T-helper 2 cell treated with Interferon-gamma antibody and Interleukin-4, amounts not matched to agents 100 ng/mL and 5 ng/mL, for 36 hours (primary cell): ENCODE measurements around the gene EPB41L5. TPM values are rescaled to one million over a fixed set of nuclear protein-coding genes. Genes with fewer than 3 reads are reported as not detected.
"Not testable (repeated sequence)": the region's sequence is repeated elsewhere in the genome, so short reads cannot be mapped to it uniquely, and the experiment has no call there.

Experiments used
- intact Hi-C: fragments of 100-400 bp; cut with micrococcal nuclease; formaldehyde crosslinking; loops from one replicate; pipeline ENCODE4 v1.15.1; 2023
- total RNA-seq: library from RNA; stranded (reverse); gene quantifications from 2 replicates; pipeline ENCODE4 v1.2.3, GENCODE V29; 2022

Gene EPB41L5
- total RNA-seq, 1 donor from 2014 or later: 1.8 TPM

GRCh38 chr2:120091436-120091835, 78.6 kb downstream of the EPB41L5 start:
- intact Hi-C loops: no loop called here

GRCh38 chr2:120094795-120095194, 81.9 kb downstream of the EPB41L5 start:
- intact Hi-C loops: no loop called here

- intact Hi-C loops: loop anchor here (10.0 kb wide), 1 partner anchor 454 kb away; no protein-coding TSS in a partner anchor
Observed at GRCh38 chr2:120100627-120101026, 87.8 kb downstream of the EPB41L5 start.

GRCh38 chr2:120103723-120104467, 91.0 kb downstream of the EPB41L5 start:
- intact Hi-C loops: loop anchor here (10.0 kb wide), 1 partner anchor 451 kb away; no protein-coding TSS in a partner anchor

GRCh38 chr2:120104772-120105171, 91.9 kb downstream of the EPB41L5 start:
- intact Hi-C loops: loop anchor here (5.0 to 10.0 kb wide), 4 partner anchors 172 to 573 kb away; no protein-coding TSS in a partner anchor

- intact Hi-C loops: loop anchor here (5.0 to 10.0 kb wide), 4 partner anchors 173 to 572 kb away; no protein-coding TSS in a partner anchor
Observed at GRCh38 chr2:120105360-120105759, 92.5 kb downstream of the EPB41L5 start.

- intact Hi-C loops: loop anchor here (2.0 to 10.0 kb wide), 5 partner anchors 95 to 569 kb away; partner anchors contain the start of gene EPB41L5
Observed at GRCh38 chr2:120108049-120108448, 95.2 kb downstream of the EPB41L5 start.

GRCh38 chr2:120108749-120109148, 95.9 kb downstream of the EPB41L5 start:
- intact Hi-C loops: loop anchor here (1.0 to 10.0 kb wide), 8 partner anchors 67 to 569 kb away; partner anchors contain the start of genes EPB41L5 and RALB

- intact Hi-C loops: loop anchor here (1.0 to 10.0 kb wide), 8 partner anchors 66 to 568 kb away; partner anchors contain the start of genes EPB41L5 and RALB
Observed at GRCh38 chr2:120109186-120110061, 96.5 kb downstream of the EPB41L5 start.

- intact Hi-C loops: no loop called here
Observed at GRCh38 chr2:120110062-120110362, 97.1 kb downstream of the EPB41L5 start.

GRCh38 chr2:120110507-120110906, 97.6 kb downstream of the EPB41L5 start:
- intact Hi-C loops: no loop called here

GRCh38 chr2:120111193-120111592, 98.3 kb downstream of the EPB41L5 start:
- intact Hi-C loops: no loop called here

GRCh38 chr2:120118018-120118417, 105.1 kb downstream of the EPB41L5 start:
- intact Hi-C loops: no loop called here

- intact Hi-C loops: no loop called here
Observed at GRCh38 chr2:120118471-120118870, 105.6 kb downstream of the EPB41L5 start.

GRCh38 chr2:120121337-120121736, 108.5 kb downstream of the EPB41L5 start:
- intact Hi-C loops: not testable (repeated sequence)

GRCh38 chr2:120123090-120123489, 110.2 kb downstream of the EPB41L5 start:
- intact Hi-C loops: no loop called here

GRCh38 chr2:120125195-120125594, 112.3 kb downstream of the EPB41L5 start:
- intact Hi-C loops: no loop called here

- intact Hi-C loops: no loop called here
Observed at GRCh38 chr2:120128216-120128615, 115.3 kb downstream of the EPB41L5 start.

- intact Hi-C loops: no loop called here
Observed at GRCh38 chr2:120132190-120132589, 119.3 kb downstream of the EPB41L5 start.

- intact Hi-C loops: no loop called here
Observed at GRCh38 chr2:120132691-120133090, 119.8 kb downstream of the EPB41L5 start.

- intact Hi-C loops: no loop called here
Observed at GRCh38 chr2:120133572-120134244, 120.8 kb downstream of the EPB41L5 start.
